Measurements from ENCODE around the gene CEP350. TPM values are rescaled to one million over a fixed set of nuclear protein-coding genes. Genes with fewer than 3 reads are reported as not detected.

Gene CEP350
- total and polyA plus RNA-seq, 2 donors, result 8.3 to 53.3 TPM

GRCh38 chr1:179973198-179974110, 18.8 kb downstream of the CEP350 start:
- H3K4me3 ChIP-seq (ENCODE audit: low read length in 2 of 2), result no peak overlapping the region
- H3K27ac ChIP-seq (ENCODE audit: low read depth in 1 of 2, low read length in 1 of 2), result no peak overlapping the region
- H3K36me3 ChIP-seq (ENCODE audit: control insufficient read depth in 2 of 2, insufficient read depth in 2 of 2, low read length in 1 of 2), result peaks cover 0 to 8% of the 10 kb centered on the region in 2 donors
- H3K4me1 ChIP-seq (ENCODE audit: control insufficient read depth in 2 of 2, insufficient read depth in 2 of 2, low read length in 2 of 2), result no peaks in the 10 kb centered on the region
- no peak for DNase-seq (ENCODE audit: low read depth in 6 of 9, low spot score in 9 of 9)
- no peaks in the 10 kb centered on the region for H3K9me3 ChIP-seq (ENCODE audit: control insufficient read depth in 2 of 2, insufficient read depth in 1 of 2, low read length in 1 of 2)
- no peaks in the 10 kb centered on the region for H3K27me3 ChIP-seq (ENCODE audit: control insufficient read depth in 2 of 2, insufficient read depth in 1 of 2, low read length in 1 of 2)
- 95% methylated on average over 6 of the region's 6 CpGs for WGBS

DNA sequence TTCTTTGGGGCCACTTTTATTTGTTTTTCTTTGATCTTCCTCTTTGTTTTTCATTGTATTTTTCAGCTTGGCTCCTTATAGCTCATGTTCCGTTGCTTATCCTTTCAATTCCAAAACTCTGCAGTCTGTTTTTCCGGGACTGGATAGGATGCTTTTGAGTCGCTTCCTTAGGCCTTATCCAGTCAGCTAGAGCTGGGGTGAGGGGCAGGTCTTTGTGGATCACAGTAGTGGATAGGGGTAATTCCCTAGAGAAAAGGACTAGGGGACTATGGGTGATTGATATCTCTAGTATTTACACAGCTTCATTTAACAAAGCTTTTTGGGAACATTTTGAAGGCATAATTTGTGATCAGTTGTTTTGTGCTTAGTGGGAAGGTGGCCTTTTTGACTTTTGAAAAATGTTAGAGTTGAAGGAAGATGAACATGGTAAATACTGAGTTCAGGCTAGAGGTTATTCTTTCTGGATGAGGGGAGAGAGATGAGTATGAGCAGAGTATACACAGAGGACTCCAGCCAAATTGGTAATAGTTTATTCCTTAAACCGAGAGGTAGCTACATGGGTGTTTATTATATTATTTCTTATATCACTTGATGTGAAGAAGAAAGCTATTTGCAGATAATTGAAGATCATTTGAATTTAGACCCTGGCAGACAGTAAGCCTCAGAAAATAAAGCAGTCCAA, 22.5 kb downstream of the CEP350 start:
- Histone ChIP-seq H3K27ac (ENCODE audit: low read depth in 1 of 2, low read length in 1 of 2) (no peak overlapping the region), H3K27me3 (ENCODE audit: control insufficient read depth in 2 of 2, insufficient read depth in 1 of 2, low read length in 1 of 2) (no peaks in the 10 kb centered on the region), H3K9me3 (ENCODE audit: control insufficient read depth in 2 of 2, insufficient read depth in 1 of 2, low read length in 1 of 2) (no peaks in the 10 kb centered on the region), H3K36me3 (ENCODE audit: control insufficient read depth in 2 of 2, insufficient read depth in 2 of 2, low read length in 1 of 2) (no peaks in the 10 kb centered on the region), H3K4me3 (ENCODE audit: low read length in 2 of 2) (no peak overlapping the region), H3K4me1 (ENCODE audit: control insufficient read depth in 2 of 2, insufficient read depth in 2 of 2, low read length in 2 of 2) (no peaks in the 10 kb centered on the region)
- WGBS, result 95% methylated on average over 4 of the region's 4 CpGs
- DNase-seq (ENCODE audit: low read depth in 6 of 9, low spot score in 9 of 9), result no peak

DNA sequence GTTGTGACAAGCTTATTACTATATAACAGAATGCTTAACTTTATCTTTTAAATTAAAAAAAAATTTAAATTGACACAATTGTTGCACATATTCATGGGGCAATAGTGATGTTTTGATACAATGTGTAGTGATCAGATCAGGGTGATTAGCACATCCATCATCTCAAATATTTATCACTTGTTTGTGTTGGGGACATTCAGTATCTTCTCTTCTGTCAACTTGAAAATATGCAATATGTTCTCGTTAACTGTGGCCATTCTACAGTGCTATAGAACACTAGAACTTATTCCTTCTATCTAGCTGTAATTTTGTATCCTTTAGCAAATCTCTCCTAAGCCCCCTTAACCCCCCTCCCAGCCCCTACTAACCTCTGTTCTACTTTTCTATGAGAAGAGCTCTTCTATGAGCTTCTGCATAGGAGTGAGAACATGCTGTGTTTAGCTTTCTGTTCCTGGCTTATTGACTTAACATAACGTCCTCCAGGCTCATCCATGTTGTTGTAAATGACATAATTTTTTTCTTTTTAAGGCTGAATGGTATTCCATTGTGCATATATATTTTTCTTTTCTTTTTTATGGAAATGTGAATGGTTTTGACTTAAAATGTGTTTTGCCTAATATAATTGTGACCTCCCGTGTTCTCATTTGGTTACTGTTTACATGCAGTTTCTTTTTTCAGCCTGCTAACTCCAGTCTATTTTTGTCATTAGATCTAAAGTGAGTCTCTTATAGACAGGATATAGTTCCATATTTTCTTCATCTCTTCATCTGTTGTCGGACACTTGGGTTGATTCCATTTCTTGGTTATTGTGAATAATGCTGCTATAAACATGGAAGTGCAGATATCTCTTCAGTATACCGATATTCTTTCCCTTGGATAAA, 23.8 kb downstream of the CEP350 start:
- no peak overlapping the region for H3K4me3 ChIP-seq (ENCODE audit: low read length in 2 of 2)
- H3K9me3 ChIP-seq (ENCODE audit: control insufficient read depth in 2 of 2, insufficient read depth in 1 of 2, low read length in 1 of 2), result no peaks in the 10 kb centered on the region
- DNase-seq (ENCODE audit: low read depth in 6 of 9, low spot score in 9 of 9), result no peak
- H3K4me1 ChIP-seq (ENCODE audit: control insufficient read depth in 2 of 2, insufficient read depth in 2 of 2, low read length in 2 of 2), result no peaks in the 10 kb centered on the region
- no peaks in the 10 kb centered on the region for H3K27me3 ChIP-seq (ENCODE audit: control insufficient read depth in 2 of 2, insufficient read depth in 1 of 2, low read length in 1 of 2)
- no peak overlapping the region for H3K27ac ChIP-seq (ENCODE audit: low read depth in 1 of 2, low read length in 1 of 2)
- H3K36me3 ChIP-seq (ENCODE audit: control insufficient read depth in 2 of 2, insufficient read depth in 2 of 2, low read length in 1 of 2), result no peaks in the 10 kb centered on the region
- 97% methylated on average over 5 of the region's 5 CpGs for WGBS

GRCh38 chr1:179984101-179984500, 29.5 kb downstream of the CEP350 start:
- Histone ChIP-seq H3K27ac (ENCODE audit: low read depth in 1 of 2, low read length in 1 of 2) (no peak overlapping the region), H3K4me3 (ENCODE audit: low read length in 2 of 2) (no peak overlapping the region), H3K4me1 (ENCODE audit: control insufficient read depth in 2 of 2, insufficient read depth in 2 of 2, low read length in 2 of 2) (no peaks in the 10 kb centered on the region), H3K9me3 (ENCODE audit: control insufficient read depth in 2 of 2, insufficient read depth in 1 of 2, low read length in 1 of 2) (no peaks in the 10 kb centered on the region), H3K36me3 (ENCODE audit: control insufficient read depth in 2 of 2, insufficient read depth in 2 of 2, low read length in 1 of 2) (peaks cover 8 to 22% of the 10 kb centered on the region in 2 donors), H3K27me3 (ENCODE audit: control insufficient read depth in 2 of 2, insufficient read depth in 1 of 2, low read length in 1 of 2) (no peaks in the 10 kb centered on the region)
- DNase-seq (ENCODE audit: low read depth in 6 of 9, low spot score in 9 of 9), result no peak
- WGBS, result 100% methylated on average over 1 of the region's 1 CpG

- H3K27ac ChIP-seq (ENCODE audit: low read depth in 1 of 2, low read length in 1 of 2), result no peak overlapping the region
- H3K36me3 ChIP-seq (ENCODE audit: control insufficient read depth in 2 of 2, insufficient read depth in 2 of 2, low read length in 1 of 2), result peaks cover 8 to 25% of the 10 kb centered on the region in 2 donors
- no peaks in the 10 kb centered on the region for H3K9me3 ChIP-seq (ENCODE audit: control insufficient read depth in 2 of 2, insufficient read depth in 1 of 2, low read length in 1 of 2)
- H3K4me3 ChIP-seq (ENCODE audit: low read length in 2 of 2), result no peak overlapping the region
- no peaks in the 10 kb centered on the region for H3K4me1 ChIP-seq (ENCODE audit: control insufficient read depth in 2 of 2, insufficient read depth in 2 of 2, low read length in 2 of 2)
- no peak for DNase-seq (ENCODE audit: low read depth in 6 of 9, low spot score in 9 of 9)
- H3K27me3 ChIP-seq (ENCODE audit: control insufficient read depth in 2 of 2, insufficient read depth in 1 of 2, low read length in 1 of 2), result no peaks in the 10 kb centered on the region
Observed at GRCh38 chr1:179984942-179985341, 30.3 kb downstream of the CEP350 start.

DNA sequence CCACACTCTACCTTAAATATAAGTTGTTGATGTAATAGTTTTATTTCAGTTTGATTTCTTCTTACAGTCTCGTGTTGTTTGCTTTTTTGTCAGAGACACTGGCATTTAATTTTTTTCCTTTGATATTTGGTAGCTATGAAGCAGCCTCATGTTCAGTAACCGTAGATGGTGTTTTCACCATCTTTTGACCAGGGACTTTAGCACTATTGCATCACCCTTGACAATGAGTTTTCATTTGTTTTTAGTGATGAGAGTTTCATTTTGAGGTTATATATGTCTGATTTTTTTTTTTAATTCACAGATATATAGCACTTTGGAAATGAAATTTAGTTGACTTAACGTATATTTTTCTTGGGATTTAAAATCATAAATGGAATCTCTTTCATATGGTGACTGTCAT, 36.2 kb downstream of the CEP350 start:
- H3K27me3 ChIP-seq (ENCODE audit: control insufficient read depth in 2 of 2, insufficient read depth in 1 of 2, low read length in 1 of 2), result no peaks in the 10 kb centered on the region
- H3K27ac ChIP-seq (ENCODE audit: low read depth in 1 of 2, low read length in 1 of 2), result no peak overlapping the region
- no peaks in the 10 kb centered on the region for H3K4me1 ChIP-seq (ENCODE audit: control insufficient read depth in 2 of 2, insufficient read depth in 2 of 2, low read length in 2 of 2)
- no peak overlapping the region for H3K4me3 ChIP-seq (ENCODE audit: low read length in 2 of 2)
- 97% methylated on average over 3 of the region's 3 CpGs for WGBS
- DNase-seq (ENCODE audit: low read depth in 6 of 9, low spot score in 9 of 9), result no peak
- H3K9me3 ChIP-seq (ENCODE audit: control insufficient read depth in 2 of 2, insufficient read depth in 1 of 2, low read length in 1 of 2), result no peaks in the 10 kb centered on the region
- H3K36me3 ChIP-seq (ENCODE audit: control insufficient read depth in 2 of 2, insufficient read depth in 2 of 2, low read length in 1 of 2), result peaks cover 8 to 39% of the 10 kb centered on the region in 2 donors

DNA sequence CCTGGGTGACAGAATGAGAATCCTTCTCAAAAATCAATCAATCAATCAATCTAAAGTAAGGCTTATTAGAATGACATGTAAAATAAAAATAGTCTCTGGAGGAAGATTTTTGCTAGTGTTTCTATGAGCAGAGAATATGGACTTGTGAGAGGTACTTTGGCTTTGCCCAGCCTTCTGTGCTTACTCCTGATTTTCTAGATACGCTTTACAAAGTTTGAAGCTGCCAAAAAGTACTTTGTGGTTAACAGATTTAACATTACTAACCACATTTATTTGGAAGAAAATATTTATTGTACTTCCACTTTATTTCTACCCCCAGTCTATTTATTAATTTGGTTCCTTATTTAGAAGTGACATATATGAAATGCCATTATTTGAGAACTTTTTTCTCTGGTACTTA, 41.0 kb downstream of the CEP350 start:
- Histone ChIP-seq H3K4me3 (ENCODE audit: low read length in 2 of 2) (no peak overlapping the region), H3K36me3 (ENCODE audit: control insufficient read depth in 2 of 2, insufficient read depth in 2 of 2, low read length in 1 of 2) (peaks cover 0 to 30% of the 10 kb centered on the region in 2 donors), H3K27me3 (ENCODE audit: control insufficient read depth in 2 of 2, insufficient read depth in 1 of 2, low read length in 1 of 2) (no peaks in the 10 kb centered on the region), H3K27ac (ENCODE audit: low read depth in 1 of 2, low read length in 1 of 2) (no peak overlapping the region), H3K4me1 (ENCODE audit: control insufficient read depth in 2 of 2, insufficient read depth in 2 of 2, low read length in 2 of 2) (no peaks in the 10 kb centered on the region), H3K9me3 (ENCODE audit: control insufficient read depth in 2 of 2, insufficient read depth in 1 of 2, low read length in 1 of 2) (no peaks in the 10 kb centered on the region)
- WGBS, result 99% methylated on average over 1 of the region's 1 CpG
- DNase-seq (ENCODE audit: low read depth in 6 of 9, low spot score in 9 of 9), result no peak

DNA sequence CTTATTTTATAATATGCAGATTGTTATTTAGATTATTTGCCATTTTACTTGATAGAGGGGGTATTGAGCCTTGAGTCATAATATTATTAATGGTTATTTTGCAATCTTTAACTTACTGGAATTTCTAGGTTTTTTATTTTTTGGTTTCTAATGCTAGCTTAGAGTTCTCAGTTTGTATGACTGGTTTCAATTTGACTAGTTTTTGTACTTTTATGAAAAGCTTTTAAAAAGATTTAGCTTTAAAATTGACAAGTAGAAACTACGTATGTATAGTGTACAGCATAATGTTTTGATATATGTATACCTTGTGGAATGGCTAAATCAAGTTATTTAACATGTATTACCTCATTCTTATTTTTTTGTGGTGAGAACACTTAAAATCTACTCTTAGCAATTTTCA, 41.5 kb downstream of the CEP350 start:
- 96% methylated on average over 1 of the region's 1 CpG for WGBS
- Histone ChIP-seq H3K27me3 (ENCODE audit: control insufficient read depth in 2 of 2, insufficient read depth in 1 of 2, low read length in 1 of 2) (no peaks in the 10 kb centered on the region), H3K4me3 (ENCODE audit: low read length in 2 of 2) (no peak overlapping the region), H3K36me3 (ENCODE audit: control insufficient read depth in 2 of 2, insufficient read depth in 2 of 2, low read length in 1 of 2) (peaks cover 0 to 32% of the 10 kb centered on the region in 2 donors), H3K27ac (ENCODE audit: low read depth in 1 of 2, low read length in 1 of 2) (no peak overlapping the region), H3K4me1 (ENCODE audit: control insufficient read depth in 2 of 2, insufficient read depth in 2 of 2, low read length in 2 of 2) (no peaks in the 10 kb centered on the region), H3K9me3 (ENCODE audit: control insufficient read depth in 2 of 2, insufficient read depth in 1 of 2, low read length in 1 of 2) (no peaks in the 10 kb centered on the region)
- no peak for DNase-seq (ENCODE audit: low read depth in 6 of 9, low spot score in 9 of 9)

All from thymus (tissue), 11 donors.